GM18861 (cell line): Measurements from ENCODE around the gene NFYB.
A peak's percentile ranks its signal among the peaks of the same experiment; 100 is the strongest.
"Not testable (repeated sequence)": the region's sequence is repeated elsewhere in the genome, so short reads cannot be mapped to it uniquely, and the experiment has no call there.

Experiments used
- ATAC-seq: cut with Tn5 transposase; IDR thresholded peaks from one replicate; pipeline ENCODE4 v1.9.1; 2021; ENCODE audit not compliant: unreplicated experiment

The NFYB gene

GRCh38 chr12:104163028-104163427, 25.0 kb upstream of the NFYB start:
- ATAC-seq, result not testable (repeated sequence)

GRCh38 chr12:104155711-104156555, 17.9 kb upstream of the NFYB start:
- no peak for ATAC-seq

DNA sequence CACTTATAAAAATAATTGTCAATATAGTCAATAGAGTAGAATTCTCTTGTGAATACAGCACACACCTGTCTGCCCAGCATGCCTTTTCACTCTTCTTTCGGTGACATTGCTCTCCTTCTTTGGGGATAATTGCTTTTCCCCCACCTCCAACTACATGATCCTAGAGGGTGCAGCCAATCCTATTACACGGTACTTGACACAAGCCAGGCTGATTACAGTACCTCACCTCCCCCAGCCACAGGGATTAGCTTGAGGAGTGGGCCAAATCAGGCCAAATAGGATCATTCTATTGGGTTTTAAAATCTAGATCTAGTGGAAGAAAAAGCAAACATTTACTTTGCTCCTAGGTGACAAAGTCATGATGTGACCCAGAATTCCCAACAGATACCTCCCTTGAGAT, 16.8 kb upstream of the NFYB start:
- no peak for ATAC-seq

- ATAC-seq, result no peak
Measured at GRCh38 chr12:104154286-104154685, 16.3 kb upstream of the NFYB start.

GRCh38 chr12:104152685-104153241, 14.8 kb upstream of the NFYB start:
- no peak for ATAC-seq

GRCh38 chr12:104150416-104150815, 12.4 kb upstream of the NFYB start:
- no peak for ATAC-seq

DNA sequence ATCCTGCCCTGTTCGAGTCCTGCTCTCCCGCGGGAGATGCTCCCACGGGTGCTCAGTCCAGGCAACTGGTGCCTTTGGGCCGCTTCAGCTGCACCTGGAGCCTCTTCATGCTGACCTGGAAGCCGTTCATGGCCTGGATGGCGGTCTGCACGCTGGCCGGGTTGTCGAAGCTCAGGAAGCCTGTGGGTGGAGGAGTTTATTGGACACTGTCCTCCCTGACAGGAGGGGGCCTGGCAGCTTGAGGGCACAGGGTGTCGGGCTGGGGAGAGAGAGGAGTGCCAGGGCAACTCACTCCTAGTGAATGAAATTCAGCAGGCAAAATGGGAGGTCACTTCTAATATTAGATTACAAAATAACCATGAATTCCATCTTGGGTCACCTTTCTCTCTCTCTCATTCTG, 9.3 kb upstream of the NFYB start:
- no peak for ATAC-seq

DNA sequence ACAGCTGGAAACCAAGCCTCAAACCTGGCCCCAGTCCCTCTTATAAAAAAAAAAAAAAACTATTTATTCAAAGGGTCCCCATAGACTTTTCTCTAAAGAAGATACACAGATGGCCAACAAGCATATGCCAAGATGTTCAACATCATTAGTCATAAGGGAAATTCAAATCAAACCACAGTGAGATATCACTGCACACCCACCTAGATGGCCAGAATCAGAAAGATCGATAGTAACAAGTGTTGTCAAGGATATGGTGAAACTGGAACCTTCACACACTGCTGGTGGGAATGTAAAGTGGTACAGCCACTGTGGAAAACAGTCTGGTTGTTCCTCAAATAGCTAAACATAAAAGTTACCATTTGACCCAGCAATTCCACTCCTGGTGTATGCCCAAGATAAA, 5.9 kb upstream of the NFYB start:
- no peak for ATAC-seq

GRCh38 chr12:104143002-104143401, 5.0 kb upstream of the NFYB start:
- no peak for ATAC-seq

- ATAC-seq, result no peak
Measured at GRCh38 chr12:104142543-104142942, 4.5 kb upstream of the NFYB start.

- no peak for ATAC-seq
Measured at GRCh38 chr12:104138797-104139152, 765 bp upstream of the NFYB start.

GRCh38 chr12:104137001-104137901, 759 bp downstream of the NFYB start:
- ATAC-seq, result peak; percentile 29

DNA sequence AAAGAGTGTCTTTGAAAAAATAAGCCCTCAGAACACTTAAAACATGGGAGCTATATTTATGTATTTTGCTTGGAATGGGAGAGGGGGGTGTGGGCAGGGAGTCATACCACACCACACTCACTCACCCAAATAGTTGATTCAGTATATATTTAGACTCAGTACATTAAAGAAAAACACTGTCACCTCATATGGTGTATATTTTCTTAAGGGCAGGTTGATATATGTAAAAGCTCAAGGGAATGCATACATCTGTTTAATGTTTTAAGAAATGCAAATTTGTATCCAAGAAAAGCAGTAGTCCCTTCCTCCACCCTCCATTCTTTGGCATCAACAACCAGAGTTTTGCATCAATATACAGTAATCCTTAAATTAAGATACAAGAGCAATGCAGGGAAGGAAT, 1.4 kb downstream of the NFYB start:
- no peak for ATAC-seq

- no peak for ATAC-seq
Measured at GRCh38 chr12:104134882-104135281, 3.1 kb downstream of the NFYB start.

GRCh38 chr12:104133866-104134265, 4.1 kb downstream of the NFYB start:
- ATAC-seq, result no peak

- no peak for ATAC-seq
Measured at GRCh38 chr12:104133321-104133720, 4.7 kb downstream of the NFYB start.

- ATAC-seq, result no peak
Measured at GRCh38 chr12:104132351-104132956, 5.6 kb downstream of the NFYB start.

DNA sequence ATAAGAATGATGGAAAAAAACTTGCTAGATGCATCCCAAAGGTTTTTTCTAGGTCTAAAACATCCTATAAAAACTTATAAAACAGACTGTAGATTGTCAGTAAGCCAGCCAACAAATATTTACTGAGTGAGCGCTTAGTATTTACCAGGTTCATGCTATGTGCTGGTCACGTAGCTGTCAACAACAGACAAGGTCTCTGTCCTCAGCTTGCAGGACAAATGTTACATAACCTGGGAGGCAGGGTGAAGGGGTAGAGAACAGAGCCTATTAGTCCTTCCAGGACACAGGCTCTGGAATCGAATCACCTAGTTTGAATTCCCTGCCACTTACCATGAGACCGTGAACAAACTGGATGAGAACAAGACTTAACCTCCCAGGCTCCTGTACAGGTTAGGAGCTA, 6.4 kb downstream of the NFYB start:
- no peak for ATAC-seq

GRCh38 chr12:104130760-104131159, 7.2 kb downstream of the NFYB start:
- no peak for ATAC-seq

GRCh38 chr12:104126548-104126947, 11.5 kb downstream of the NFYB start:
- ATAC-seq, result no peak

- ATAC-seq, result no peak
Measured at GRCh38 chr12:104122298-104122697, 15.7 kb downstream of the NFYB start.
